NCI-H1436 (cell line): ENCODE data around the gene PITX1.
"Not testable (repeated sequence)": the region's sequence is repeated elsewhere in the genome, so short reads cannot be mapped to it uniquely, and the experiment has no call there.

Experiments used
- DNase-seq: peaks from one replicate; lab custom pipeline; 2025; lab: John Stamatoyannopoulos, UW

The PITX1 gene

DNA sequence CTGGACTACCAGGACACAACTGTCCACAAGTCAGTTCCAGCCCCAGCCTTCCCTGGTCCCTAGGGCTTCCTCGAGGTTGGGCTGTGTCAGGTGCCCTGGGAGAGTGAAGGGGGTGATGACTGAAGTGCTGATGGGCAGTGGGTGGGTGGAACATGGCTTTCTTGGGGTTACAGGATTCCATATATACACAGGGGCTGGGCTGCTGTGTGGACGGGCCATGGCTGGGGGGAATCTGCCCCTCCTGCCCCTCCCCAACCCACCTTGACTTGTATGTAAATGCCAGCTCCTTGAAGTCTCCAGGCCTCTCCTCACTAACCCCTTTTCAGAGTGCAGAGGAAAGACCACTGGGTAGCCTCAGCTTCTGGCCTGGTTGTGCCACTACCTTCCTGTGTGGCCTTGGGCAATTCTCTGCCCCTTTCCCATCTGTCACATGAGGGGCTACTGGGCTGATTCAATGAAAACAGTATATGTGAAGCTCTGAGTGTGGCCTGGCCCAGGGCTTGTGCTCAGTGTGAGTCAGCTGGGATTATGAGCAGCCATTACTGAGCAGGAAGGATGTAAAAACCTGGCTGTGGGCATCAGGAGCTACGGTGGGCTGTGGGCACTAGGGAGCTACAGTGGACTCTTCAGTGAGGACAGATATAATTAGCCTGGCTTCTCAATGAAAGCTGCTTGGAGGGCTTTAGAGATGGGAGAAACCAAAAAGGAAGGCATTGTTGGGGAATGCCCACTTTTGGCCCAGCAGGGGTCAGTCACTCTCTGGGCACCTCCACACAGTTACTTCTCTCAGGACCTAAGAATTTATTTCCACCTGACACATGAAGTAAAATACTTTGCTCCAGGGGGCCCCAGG lies 23.3 kb downstream of the PITX1 start:
- no peak for DNase-seq

DNA sequence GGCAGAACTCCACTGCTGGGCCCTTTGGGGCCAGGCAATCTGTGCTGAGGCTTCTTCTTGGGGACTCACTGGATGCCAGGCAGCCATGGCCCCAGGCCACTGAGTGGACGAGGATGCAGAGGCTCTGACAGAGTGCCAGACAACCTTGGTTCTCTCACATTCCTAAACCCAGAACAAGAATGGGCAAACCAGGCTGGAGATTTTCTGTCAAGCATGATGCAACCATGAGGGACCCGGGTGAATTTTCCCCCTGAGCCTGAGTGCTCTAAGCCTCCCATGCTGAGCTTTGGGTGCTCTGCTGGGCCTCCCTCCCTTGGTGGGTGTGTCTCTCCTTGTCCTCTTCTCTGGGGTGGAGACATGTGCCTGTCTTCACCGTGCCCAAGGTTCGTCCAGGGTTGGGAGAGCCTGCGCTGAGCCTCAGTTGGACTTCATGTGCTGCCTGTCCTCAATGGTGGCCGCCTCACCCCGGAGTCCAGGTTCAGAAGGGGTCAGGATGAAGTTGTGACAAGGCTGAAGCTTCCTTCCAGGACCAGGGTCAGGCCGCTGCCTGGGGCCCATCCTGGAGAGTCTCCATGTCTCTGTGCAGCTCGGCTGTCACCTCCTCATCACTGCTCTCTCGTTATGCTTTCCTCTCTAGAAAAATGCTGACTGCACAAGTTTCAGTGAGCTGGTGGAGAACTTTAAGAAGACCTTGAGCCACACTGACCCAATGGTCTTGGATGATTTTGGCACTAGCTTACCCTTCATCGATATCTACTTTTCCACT lies 24.1 kb downstream of the PITX1 start:
- DNase-seq = no peak

DNA sequence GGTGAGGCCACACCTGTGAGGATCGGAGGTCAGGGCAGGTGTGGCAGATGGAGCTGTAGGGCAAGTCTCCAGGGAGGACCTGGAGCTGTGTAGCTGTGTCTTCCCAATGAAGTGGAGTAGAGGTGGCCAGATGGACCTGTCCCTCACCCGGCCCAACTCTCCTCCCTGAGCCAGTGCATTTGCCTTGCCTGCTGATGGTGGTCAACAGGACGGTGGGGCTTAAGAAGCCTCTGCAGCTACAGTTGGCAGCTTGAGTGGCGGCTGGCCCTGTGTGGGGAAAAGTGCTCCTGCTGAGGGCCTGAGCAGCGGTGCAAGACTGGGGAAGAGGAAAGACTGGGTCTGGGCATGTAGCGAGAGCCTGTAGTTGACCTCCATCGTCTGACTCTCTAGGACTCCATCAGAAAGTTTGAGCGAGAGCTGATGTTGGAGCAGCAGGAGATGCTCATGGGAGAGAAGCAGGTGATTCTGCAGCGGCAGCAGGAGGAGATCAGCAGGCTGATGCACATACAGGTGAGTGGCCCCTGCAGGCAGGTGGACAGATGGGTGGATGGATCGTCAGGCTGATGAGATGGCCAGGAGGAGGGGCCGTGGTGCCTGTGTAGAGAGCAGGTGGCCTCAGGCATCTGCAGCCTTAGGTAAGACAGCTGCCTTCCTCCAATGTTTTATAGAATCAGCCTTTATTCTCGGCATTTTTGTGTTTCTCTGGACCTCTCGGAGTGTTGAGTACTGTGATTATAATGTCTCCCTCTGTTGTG lies 24.9 kb downstream of the PITX1 start:
- no peak for DNase-seq

DNA sequence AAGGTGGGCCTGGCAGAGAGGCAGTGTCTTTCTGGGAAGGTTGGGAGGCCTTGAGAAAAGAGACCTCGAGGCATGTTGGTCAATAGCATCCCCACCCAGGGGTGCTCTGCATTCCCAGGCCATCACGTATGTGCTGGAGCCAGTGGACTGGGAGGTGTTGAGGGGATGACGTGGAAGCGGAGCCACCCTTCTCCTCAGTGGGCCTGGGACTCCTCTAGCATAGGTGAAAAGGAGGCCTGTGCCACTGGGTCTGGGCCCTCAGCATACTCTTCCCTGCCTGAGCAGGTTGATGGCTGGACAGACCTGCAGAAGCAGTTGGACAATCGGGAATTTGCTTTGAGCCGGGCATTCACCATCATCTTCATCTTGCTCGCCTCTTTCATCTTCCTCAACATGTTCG lies 25.5 kb downstream of the PITX1 start:
- no peak for DNase-seq

DNA sequence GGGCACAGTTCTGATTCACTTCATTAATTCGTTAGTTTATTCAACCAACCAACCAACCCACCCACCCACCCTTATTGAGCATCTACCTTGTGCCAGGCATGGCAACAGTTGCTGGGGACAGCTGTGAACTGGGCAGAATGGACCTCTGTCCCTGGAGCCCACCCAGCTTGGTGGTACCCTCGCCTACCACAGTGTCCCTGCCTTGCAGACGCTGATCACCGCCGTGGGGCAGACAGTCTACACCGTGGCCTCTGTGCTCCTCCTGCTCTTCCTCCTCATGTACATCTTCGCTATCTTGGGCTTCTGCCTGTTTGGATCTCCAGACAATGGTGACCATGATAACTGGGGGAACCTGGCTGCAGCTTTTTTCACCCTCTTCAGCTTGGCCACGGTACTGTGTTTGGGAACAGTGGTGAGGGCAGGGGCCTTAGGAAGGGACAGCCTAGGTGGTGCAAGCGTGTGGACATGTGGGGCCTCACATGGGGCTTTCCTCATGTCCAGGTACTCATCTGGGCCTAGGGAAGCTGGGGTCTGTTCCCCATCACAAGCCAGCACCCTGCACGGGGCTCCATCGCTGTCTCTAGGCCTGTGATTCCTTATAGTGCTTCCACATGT lies 26.2 kb downstream of the PITX1 start:
- DNase-seq = no peak

DNA sequence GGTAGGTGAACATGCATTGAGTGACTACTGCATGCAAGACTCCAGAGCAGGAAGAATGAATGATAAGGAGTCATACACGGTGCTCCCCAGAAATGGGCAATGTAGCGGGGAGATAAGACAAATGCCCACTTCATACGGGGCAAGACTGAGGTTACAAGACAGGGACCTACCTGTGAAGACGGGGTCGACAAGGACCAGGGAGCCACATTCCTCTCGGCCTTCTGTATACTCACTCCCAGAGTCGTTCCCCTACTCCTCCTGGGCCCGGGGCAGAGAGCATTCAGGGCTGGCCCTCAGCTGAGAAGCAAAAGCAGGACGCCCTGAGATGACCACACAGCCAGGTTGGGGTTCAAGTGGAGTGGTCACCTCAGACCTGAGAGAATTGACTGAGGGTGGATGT lies 26.7 kb downstream of the PITX1 start:
- DNase-seq = no peak

DNA sequence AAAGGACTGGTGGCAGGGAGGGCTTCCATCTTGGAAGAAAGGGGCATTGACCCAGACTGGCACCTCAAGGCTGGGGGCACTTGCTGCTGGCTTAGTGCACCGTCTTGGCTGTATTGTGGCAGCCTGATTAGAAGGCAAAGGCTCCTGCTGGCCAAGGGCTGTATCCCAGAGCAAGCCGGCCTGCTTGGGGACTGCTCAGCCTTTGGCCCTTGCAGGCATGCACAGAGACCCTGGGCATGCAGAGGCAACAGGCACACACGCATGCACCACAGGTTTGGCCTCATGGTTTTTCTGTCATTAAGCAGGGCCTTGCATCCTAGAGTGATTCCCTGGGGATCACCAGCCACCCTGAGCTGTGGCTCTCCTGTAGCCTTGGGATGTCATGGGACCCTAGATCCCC lies 29.0 kb downstream of the PITX1 start:
- DNase-seq = no peak

DNA sequence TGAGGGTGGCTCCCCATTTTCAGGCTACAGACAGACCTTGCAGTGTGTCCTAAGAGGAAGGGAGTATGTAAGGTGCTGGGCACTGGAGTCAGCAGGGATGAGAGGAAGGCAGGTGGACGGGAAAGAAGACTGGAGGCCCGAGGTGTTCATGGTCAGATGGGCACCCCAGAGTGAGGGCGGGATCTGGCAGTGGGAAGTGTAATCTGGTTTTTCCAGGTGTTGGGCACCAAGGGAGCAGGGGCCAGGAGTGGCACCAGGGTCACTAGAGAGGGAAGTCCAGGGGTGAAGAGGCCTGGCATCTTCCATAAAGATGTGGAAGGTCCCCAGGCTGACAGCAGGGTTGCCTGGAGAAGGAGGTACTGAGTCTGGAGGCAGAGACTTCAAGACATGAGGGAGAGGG lies 29.7 kb downstream of the PITX1 start:
- no peak for DNase-seq

DNA sequence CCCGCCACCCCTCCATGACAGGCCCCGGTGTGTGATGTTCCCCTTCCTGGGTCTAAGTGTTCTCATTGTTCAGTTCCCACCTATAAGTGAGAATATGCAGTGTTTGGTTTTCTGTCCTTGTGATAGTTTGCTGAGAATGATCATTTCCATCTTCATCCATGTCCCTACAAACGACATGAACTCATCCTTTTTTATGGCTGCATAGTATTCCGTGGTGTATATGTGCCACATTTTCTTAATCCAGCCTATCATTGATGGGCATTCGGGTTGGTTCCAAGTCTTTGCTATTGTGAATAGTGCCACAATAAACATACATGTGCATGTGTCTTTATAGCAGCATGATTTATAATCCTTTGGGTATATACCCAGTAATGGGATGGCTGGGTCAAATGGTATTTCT lies 36.0 kb downstream of the PITX1 start:
- DNase-seq = not testable (repeated sequence)

DNA sequence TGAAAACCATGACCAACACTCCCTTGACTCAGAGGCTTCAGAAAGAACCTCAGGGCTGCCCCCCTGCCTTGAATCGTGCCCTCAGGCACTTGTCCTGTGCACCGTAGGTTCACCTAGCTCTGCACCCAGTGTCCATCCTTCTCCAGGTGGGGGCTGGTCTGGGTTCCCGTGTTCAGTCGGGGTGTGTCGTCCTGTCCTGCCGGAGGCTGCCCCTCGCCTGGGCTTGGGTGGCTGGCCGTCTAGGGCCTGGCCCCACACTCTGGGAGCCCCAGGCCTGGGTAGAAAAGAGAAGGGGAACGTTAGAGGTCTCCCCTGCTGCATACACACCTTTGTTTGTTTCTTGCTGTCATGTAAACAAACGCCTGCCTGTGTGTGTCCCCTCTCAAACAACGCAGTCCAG lies 37.0 kb downstream of the PITX1 start:
- DNase-seq = no peak

DNA sequence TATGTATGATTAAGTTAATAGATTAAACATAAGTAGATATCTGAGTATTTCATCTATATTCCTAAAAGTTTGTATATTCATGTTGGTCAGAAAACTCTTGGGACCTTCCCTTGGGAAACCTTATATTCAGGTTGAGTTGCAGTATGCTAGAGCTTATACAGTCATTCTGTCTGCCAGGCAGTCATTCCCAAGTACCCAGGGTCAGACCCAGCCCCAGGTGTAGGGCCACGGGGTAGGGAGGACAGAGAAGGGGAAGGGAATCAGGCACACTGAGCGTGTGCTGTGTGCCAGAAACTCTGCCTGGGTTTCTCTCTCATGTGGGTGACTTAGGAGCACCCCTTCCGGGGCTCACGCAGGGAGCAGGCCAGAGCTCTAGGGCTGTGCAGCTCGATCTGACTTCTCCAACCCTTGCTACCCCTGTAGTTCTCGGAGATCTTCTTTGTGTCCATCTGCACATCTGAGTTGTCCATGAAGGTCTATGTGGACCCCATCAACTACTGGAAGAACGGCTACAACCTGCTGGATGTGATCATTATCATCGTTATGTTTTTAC lies 38.1 kb downstream of the PITX1 start:
- DNase-seq = no peak

DNA sequence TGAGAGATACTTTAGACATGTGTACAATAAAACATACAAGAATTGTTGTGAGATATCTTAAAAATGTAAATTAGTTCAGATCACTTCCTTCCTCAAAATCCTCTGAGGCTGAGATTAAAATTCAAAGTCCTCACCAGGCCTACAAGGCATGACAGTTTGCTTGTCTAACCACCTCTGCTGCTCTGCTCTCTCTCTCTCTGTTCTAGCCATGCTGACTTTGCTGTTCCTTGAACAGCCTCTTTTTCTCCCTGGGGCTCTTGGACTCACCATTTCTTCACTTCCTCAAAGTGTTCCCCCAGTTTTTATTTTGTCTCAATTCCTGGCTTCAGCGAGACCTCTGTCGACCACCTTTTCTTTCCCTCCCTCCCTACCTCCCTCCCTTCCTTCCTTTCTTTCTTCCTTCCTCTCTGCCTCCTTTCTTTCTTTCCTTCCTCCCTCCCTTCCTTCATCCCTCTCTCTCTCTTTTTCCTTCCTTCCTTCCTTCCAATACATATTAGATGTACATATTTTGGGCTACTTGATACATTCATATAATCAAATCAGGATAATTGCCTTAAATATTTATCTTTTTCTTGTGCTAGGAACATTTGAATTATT lies 39.4 kb downstream of the PITX1 start:
- no peak for DNase-seq

DNA sequence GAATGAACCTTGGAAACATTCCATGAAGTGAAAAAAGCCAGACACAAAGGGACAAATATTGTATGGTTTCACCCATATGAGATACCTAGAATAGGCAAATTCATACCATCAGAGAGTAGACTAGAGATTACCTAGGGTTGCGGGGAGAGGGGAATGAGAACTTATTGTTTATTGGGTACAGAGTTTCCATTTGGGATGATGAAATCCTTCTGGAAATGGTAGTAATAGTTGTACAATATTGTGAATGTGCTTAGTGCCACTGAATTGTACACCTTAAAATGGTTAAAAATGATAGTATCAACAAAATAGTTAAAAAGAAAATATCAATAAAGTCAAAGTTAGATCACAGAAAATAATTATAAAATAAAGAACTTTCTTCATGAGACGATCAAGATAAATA lies 40.9 kb downstream of the PITX1 start:
- no peak for DNase-seq

DNA sequence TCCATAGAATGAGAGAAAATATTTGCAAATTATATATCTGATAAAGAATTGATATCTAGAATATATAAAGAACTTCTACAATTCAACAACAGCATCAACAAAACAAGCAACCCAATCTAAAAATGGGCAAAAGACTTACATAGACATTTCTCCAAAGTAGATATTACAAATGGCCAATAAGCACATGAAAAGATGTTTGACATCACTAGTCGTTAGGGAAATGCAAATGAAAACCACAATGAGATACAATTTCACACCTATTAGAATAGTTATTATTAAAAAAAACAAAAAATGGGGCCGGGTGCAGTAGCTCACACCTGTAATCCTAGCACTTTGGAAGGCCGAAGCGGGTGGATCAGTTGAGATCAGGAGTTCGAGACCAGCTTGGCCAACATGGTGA lies 41.9 kb downstream of the PITX1 start:
- no peak for DNase-seq

DNA sequence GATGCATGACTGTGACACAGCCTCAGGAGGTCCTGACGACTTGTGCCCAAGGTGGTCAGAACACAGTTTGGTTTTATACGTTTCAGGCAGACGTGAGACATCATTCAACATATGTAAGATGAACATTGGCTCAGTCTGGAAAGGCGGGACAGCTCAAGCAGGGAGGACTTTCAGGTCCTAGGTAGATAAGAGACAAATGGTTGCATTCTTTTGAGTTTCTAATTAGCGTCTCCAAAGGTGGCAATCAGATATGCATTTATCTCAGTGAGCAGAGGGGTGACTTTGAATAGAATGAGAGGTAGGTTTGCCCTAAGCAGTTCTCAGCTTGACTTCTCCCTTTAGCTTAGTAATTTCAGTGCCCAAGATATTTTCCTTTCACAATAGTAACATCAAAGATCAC lies 43.8 kb downstream of the PITX1 start:
- DNase-seq = not testable (repeated sequence)

DNA sequence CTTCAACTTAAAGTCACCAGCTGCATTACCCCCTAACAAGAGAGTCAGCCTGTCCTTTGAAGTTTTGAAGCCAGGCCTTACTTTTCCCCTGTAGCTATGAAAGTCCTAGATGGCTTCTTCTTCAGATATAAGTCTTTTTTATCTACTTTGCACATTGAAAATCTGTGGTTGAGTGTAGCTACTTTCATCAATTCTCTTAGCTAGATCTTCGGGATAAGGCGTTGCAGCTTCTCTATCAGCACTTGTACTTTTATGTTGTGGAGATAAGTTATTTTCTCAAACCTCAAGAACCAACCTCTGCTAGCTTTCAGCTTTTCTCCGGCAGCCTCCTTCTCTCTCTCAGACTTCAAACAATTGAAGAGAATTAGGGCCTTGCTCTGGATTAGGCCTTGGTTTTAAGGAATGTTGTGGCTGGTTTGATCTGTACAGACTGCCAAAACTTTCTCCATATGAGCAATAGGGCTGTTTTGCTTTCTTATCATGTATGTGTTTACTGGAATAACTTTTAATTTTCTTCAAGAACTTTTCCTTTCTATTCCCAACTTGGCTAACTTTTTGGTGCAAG lies 44.7 kb downstream of the PITX1 start:
- no peak for DNase-seq

DNA sequence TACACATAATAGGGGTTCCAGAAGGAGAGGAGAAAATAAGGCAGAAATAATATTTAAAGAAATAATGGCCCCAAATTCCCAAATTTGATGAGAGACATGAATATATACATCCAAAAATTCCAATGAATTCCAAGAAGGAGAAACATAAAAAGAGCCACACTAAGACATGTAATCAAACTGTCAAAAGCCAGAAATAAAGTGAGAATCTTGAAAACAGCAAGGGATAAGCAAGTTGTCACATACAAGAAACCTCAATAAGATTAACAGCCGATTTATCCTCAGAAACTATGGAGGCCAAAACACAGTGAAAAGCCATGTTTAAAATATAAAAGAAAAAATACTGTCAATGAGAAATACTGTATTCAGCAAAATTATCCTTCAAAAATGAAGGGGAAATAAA lies 51.8 kb downstream of the PITX1 start:
- no peak for DNase-seq

DNA sequence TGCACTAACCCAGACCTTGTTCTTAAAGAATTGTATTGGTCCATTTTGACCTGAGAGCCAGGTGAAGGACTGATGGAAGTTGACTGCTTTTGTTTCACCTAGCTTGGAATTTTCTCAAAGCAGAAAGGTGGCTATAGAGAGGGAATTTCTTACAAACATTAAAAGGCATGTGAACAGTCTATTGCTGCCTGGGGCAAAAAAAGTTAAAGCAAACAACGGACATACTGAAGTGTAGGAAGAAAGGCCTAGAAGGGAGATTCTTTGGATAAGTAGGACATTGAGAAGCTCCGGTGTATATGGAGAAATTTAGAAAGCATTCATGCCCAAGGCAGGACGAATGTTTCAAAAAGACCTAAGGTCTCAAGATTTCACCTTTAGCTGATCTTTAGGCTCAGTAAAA lies 54.6 kb downstream of the PITX1 start:
- DNase-seq = no peak
